DMS153 (cell line): Measurements from ENCODE around the gene CACNA1G.
A peak's percentile ranks its signal among the peaks of the same experiment; 100 is the strongest.

Source experiments
- DNase-seq: peaks from one replicate; lab custom pipeline; 2025; lab: John Stamatoyannopoulos, UW

CACNA1G gene

DNA sequence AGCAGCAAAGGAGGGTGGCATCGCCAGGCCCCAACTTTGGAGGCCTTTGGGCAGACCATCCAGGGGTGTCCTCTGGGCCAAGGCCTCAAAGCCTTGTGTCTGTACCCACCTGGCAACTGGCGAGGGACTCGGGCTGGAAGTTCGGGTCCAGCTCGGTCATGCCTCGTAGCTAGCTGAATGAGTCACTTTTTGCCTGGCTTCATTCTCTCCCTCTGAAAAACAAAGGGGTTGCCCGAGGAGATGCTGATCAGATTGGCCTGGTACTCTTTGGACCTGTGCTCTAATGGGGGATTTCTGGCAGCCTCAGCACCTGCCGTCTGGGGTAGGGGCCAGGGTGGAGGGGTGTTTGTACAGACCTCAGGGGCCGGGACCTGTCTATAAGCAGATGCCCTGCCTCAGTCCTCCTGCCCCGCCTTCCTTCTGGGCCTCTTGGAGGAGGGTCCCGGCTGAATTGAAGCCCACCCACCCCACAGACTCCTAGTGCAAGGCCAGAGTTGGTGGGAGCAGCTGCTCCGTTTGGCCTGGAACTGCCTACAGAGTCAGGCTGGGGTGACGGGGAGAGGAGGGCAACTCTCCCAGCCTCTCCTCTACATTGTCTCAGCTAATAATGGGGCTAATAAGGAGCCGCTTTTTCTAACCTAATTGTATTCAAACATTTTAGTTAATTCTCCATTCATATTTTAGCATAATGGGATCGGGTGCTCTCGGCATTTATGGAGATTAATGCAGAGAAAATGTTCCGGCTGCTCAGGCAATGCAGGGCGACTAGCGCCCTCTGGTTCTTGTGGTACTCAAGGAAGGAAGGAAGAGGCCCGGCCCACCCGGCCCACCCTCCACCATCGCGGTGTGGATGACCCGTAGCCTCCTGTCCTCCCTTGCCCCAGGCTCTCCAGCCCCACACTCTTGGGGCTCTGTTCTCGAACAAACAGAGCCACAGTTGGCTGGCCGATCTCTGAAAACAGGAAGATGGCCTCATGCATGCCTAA lies 52.8 kb downstream of the CACNA1G start:
- no peak for DNase-seq

DNA sequence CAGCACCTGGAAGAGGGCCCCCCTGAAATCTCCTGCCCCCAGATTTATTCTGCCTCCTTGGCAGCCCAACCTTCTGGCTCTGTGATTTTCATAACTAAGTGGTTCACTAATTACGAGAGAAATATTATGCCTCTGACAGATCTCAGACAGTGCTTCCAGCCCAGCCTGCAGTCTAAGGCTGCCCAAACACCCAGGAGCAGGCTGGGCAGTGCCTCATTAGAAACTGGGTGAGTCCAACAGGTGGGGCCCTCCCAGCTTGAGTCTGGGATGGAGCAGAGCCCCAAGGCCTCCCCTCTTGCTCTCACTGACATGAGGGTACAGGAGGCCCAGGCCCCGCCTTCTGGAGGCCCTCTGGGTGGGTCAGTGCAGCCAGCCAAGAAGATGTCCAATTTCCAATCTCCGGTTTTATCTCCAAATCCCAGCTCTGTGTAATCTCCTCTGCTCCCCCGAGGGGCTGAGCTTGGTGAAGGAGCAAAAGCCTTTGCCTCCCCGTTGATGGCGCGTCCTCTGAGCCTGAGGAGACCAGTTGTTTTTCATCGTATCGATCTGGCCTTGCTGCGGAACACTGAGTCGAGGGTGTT lies 54.0 kb downstream of the CACNA1G start:
- no peak for DNase-seq

DNA sequence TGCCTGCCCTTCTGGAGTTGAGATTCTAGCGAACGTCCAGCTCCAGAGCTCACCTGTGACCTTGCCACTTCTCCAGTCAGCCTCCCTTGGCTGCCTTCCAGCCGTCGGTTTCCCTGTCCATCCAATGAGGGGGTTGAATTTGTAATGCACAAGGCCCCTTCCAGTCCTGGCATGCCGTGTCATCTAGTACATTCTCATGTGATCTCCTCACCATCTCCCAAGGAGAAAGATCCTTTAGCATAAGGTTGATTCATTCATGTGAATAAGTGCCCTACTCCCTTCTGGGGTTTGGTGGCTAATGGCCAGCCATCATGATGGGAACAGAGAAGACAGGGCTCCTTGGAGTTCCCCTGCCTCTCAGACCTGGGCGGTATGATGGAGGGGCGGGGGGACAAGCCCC lies 55.3 kb downstream of the CACNA1G start:
- no peak for DNase-seq

DNA sequence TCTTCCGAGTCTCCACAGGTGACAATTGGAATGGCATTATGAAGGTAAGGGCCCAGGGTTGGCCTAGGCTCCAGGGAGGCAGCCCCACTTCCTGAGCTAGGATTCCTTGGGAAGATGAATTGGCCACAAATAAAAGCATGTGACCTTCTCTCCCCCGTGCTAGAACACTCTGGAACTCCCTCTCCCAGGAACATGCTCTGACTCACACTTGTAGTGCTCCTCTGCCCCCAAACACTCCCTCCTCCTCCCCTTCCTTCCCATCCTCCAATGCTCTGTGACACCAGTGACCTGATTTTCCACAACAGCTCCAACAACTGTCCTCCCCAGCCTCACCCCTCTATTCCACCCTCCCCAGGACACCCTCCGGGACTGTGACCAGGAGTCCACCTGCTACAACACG lies 57.8 kb downstream of the CACNA1G start:
- DNase-seq, result no peak

DNA sequence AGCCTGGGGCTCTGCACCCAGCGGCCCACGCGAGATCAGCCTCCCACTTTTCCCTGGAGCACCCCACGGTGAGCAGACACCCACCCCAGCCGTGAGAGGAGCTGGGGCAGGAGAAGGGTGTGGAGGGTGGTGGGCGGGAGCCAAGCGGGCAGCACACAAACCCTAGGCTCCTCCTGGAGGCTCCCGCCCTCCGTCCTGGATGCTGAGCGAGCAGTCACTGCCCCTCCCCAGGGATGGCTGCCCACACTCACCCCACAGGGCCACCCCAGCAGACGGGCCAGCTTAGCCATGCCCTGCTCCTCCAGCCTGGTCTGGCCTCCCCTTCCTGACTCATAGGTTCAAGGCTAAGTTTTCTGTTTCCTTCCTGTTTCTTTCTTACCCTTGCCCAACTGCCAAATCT lies 58.4 kb downstream of the CACNA1G start:
- no peak for DNase-seq

DNA sequence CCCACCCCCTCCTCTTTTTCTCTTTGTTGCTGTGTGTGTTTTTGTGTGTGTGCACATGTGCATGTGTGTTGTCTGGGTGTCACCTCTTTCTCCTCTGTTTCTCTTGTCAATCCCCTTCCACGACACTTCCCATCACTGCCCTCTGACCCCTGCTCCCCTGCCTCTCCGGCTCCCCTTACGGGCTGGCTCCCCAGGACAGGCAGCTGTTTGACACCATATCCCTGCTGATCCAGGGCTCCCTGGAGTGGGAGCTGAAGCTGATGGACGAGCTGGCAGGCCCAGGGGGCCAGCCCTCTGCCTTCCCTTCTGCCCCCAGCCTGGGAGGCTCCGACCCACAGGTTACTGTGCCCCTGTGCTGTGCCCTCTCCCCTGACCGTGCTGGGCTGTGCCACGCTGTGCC lies 59.0 kb downstream of the CACNA1G start:
- no peak for DNase-seq

DNA sequence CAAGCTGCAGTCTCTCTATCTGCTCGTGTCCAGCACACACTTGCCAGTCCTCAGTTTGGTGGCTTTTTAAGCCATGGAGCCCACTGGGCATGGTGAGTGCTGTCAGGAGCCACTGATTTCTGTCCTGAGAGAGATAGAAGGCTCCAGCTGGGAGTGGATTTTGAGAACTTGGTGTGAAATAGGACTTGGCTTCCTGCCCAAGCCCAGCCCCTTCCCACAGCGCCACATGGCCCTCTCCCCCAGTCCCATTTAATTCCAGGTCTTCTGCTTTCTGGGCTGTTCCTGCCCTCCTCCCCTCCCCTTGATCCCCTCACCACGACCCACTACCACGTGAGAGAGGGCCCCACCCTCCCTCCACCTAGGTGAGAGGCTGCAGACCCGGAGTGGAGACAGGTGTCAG lies 59.7 kb downstream of the CACNA1G start:
- DNase-seq, result no peak

DNA sequence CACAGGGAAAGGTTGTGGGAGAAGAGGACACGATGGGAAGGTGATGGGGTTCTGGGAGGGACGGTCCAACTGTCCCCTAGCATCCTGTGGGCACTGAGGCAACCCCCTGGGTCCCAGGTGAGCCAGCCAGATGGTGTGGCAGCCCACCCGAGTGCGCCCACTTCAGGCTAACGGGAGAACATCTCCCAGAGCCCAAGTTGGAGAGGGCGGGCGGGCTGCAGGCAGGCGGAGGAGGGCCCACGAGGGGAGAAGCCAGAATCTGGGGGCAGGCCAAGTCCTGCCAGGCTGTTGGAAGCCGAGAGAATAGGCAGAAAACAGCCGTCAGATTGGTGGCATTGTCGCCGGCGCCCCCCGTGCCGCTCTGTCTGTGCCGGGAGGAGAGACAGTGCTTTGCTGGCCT lies 60.3 kb downstream of the CACNA1G start:
- DNase-seq, result no peak

DNA sequence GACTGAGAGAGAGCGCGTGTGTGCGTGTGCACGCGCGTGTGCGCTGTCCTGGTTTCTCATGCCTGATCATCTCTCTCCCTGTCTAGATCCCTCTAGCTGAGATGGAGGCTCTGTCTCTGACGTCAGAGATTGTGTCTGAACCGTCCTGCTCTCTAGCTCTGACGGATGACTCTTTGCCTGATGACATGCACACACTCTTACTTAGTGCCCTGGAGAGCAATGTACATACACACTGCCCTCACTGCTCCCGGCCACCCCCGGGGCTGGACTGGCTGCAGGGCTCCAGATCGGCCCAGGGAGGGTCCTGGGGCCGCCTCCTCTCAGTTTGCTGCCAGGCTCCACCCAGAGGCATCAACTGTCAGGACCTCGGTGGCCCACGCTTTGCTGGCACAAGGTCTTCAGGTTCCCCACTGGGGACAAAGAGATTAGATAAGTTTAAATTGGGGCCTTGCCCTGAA lies 61.1 kb downstream of the CACNA1G start:
- DNase-seq, result no peak

DNA sequence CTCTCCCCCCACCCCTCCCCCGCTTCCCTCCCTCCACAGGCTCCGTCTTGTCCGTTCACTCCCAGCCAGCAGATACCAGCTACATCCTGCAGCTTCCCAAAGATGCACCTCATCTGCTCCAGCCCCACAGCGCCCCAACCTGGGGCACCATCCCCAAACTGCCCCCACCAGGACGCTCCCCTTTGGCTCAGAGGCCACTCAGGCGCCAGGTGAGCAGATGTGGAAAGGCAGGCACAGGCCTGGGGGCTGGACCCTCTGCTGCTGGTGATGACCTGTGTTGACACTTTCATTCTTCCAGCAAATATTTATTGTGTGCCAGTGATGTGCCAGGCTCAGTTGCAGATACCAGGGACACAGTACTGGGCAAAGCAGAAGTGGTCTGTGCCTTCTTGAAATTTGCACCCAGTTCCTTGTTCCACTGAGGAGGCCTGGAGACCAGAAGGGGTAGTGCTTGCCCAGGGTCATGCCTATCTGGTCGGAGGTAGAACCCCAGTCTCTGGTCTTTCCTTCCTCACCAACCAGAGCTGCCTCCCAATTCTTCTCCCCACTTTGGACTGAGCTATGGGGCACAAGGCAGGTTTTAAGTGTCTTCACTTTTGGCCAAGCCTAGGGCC lies 63.9 kb downstream of the CACNA1G start:
- DNase-seq, result no peak

DNA sequence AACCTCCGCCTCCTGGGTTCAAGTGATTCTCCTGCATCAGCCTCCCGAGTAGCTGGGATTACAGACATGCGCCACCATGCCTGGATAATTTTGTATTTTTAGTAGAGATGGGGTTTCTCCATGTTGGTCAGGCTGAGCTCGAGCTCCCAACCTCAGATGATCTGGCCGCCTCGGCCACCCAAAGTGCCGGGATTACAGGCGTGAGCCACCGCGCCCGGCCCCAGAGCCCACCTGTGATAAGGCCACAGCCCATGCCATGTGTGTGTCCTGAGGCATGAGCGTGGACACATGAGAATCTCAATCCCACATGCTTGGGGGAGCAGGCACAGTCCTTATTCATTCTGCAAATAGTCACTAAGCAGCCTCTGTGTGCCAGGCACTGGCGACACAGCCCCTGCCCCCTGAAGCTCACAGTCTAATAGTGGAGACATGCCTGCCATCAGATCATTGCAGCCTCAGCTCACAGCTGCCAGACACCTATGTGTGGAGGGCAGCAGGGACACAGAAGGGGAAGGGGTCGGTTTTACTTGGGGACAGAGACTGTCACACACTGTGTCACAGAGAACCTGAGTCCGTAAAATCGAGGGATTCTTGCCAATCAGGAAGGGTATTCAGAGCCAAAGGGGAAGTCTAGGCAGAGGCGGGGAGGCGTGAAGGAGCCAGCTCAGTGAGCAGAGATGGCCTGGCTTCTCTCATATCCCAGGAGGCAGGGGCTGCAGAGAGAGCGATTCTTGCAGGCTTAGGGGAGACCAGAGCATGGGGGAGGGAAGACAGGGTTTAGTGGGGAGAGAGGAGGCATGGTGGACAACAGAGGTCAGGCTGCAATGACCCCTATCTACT lies 64.7 kb downstream of the CACNA1G start:
- no peak for DNase-seq

DNA sequence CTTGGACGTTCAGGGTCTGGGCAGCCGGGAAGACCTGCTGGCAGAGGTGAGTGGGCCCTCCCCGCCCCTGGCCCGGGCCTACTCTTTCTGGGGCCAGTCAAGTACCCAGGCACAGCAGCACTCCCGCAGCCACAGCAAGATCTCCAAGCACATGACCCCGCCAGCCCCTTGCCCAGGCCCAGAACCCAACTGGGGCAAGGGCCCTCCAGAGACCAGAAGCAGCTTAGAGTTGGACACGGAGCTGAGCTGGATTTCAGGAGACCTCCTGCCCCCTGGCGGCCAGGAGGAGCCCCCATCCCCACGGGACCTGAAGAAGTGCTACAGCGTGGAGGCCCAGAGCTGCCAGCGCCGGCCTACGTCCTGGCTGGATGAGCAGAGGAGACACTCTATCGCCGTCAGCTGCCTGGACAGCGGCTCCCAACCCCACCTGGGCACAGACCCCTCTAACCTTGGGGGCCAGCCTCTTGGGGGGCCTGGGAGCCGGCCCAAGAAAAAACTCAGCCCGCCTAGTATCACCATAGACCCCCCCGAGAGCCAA lies 65.6 kb downstream of the CACNA1G start:
- DNase-seq, result peak; percentile 38

DNA sequence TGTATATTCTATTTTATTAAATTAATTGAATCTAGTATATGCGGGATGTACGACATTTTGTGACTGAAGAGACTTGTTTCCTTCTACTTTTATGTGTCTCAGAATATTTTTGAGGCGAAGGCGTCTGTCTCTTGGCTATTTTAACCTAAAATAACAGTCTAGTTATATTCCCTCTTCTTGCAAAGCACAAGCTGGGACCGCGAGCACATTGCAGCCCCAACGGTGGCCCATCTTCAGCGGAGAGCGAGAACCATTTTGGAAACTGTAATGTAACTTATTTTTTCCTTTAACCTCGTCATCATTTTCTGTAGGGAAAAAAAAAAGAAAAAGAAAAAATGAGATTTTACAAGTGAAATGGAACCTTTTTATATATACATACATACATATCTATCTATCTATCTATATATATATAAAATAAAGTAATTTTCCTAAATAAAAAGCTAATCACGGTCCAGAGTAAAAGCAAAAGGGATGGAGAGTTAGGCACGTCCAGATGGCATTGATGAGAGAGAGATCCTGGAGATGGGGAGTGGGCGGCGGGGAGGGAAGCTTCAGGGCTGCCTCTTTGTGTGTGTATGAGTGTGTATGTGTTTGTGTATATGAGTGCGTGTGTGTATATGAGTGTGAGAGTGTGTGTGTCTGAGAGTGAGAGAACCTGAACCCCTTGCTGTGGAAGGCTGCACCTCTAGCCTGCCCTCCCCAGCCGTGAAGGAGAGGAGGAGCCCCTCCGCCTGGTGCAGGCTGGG lies 66.7 kb downstream of the CACNA1G start:
- DNase-seq, result no peak

DNA sequence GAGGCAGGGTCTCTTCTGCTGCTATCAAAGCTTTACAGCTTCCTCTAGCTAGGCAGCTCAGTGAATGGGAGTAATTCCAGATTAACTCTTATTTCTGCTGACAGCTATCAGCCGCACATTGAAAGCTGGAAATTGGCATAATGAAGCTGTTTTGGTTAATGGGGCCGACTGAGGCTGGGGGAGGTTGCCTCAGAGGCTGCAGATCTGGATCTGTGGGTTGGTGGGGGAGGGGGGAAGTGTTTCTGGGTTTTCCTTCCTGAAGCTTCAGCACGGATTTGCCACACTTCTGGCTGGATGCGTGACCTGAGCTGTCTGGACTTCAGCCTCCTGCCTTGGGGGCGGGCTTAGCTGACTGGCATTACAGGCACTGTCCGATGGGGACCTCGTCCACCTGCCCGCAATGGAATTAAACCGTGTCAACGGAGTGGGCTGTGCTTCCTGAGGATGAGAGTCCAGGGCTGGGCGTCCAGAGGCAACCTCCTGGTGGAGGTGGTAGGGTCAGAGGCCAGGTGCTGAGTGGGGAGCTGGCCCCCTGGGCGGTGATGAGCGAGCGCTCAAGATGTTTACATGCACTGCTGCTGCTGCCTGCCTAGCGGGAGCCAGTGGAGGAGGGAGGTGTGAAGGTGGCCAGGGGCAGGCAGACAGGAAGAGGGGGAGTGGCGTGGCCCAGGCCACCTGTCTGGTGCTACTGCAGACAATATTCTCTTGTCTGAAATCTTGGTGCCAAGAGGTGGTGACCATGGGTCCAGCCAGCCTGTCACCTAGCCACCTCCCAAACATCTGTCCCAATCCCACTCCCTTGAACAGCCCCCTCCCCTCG lies 67.5 kb downstream of the CACNA1G start:
- DNase-seq, result peak; percentile 41

DNA sequence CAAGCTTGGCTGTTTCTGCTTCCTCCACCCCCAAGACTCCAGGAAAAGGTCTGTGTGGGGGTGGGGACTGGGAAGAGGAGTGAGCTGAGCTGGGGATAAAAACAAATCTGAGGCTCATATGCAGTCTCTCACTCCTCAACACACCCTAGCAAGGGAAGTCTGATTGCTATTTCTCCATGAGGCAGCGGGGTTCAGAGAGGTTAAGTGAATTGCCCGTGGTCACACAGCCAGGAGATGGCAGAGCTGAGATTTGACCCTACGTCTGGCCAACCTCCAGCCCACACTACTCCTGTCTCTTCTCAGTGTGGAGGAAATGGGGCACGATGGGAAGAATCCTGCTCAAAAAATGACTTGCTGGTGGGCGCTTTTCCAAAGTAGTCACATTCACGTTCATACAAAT lies 69.4 kb downstream of the CACNA1G start:
- DNase-seq, result no peak

DNA sequence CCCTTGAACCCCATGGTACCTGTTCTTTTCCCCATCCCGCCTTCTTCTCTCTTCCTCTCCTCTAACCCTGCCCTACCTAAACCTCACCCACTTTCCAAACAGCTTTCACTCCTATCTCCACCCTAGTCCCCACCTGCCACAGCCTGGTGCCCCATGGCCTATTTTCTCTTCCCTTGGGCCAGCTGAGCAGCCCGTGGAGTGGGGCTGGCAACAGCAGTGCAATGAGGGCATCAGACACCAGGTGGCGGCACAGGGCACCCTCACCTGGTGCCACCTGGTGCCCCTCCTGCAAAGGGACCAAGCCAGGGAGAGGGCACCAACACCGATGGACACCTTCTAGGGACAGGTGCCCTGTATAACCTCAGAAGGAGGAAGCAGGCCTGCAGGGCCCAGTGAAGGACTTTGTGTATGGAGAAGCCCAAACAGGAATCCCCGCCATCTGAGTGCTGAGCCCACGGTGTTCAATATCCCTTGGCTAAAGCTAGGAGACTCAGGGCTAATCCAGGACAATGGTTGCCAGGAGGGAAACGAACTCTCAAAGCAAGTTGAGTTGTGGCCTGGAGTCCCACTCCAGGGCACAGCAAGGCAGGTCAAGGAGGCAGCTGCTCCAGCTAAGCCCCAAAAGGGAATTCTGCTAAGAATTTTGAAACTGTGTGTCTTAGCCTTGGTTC lies 70.1 kb downstream of the CACNA1G start:
- DNase-seq, result peak; percentile 57

DNA sequence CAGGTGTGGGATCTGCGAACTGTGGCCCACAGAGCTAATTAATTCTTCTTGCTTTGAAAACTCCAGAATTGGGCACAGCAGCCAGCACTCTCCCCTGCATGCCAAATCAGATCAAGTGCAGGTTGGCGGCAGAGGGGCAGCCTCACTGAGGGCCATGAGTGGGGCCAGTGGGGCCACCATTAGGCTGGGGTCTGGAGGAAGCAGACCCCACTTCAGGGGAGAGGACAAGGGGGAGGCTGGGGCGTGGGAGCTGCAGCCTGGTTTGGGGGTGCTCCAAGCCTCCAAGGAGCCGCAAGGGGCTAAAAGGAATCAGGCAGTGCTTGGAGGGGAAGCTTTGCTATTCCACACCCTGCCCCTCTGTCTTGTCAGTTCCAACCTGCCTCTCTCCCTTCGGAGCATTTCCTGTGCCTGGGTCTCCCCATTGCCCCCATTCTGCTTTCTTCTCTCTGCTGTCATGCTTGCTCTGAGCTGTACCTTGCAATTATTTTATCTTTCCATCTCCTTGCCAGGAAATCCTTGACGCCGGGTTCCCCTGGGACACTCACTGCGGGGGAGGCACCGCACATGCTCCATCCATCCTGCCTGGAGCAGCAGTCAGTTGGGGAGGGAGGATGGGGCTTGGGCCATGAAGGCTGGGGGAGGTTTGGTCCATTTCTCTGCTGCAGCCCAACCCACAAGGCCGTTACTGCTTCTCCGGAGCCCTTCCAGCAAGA lies 70.8 kb downstream of the CACNA1G start:
- no peak for DNase-seq

DNA sequence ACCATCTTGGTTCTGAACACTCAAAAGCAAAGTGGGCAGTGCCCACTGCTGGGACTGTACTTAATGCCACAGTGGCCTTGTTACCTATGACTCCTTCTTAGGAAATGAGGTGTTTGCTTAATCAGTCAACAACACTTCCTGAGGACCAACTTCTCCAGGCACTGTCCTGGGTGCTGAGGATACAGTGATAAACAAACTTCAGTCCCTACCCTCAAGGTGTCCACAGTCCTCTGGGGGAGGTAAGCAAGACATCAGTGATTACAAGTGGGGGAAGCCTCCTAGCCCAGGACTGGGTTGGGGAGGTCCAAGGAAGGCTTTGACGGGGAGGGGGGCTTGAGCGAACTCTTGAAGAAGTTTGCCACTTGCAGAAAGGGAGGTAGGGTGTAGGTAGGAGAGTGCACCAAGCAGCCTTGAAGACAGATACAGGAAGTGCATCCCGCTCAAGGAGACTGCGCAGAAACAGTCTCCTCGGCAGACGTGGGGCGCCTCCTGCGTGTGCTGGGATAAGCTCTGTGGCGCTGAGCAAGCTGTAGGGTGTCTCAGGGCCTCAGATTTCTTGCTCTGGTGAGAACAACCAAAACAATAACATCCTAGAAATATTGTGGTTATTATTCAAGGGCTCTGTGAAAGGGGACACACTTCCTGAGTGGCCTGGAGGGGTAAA lies 71.5 kb downstream of the CACNA1G start:
- DNase-seq, result no peak
